Measurements from ENCODE around the gene PROSER2.

Gene PROSER2

GRCh38 chr10:11823122-11823988 is at the start of gene PROSER2:
Gene PROSER2 (plus strand): TSS chr10:11823356. CDS start chr10:11852078, 28,722 bp downstream.
- DNase-seq: peak; percentile 28

GRCh38 chr10:11773761-11774441 is 49.3 kb upstream of the PROSER2 start:
- DNase-seq: no peak

- DNase-seq: no peak
These were observed 47.7 kb upstream of the PROSER2 start for GRCh38 chr10:11775412-11775811.

- DNase-seq: no peak
These were observed 47.1 kb upstream of the PROSER2 start for GRCh38 chr10:11776080-11776479.

- no peak for DNase-seq
These were observed 42.0 kb upstream of the PROSER2 start for GRCh38 chr10:11781114-11781513.

GRCh38 chr10:11782793-11783557 is 40.2 kb upstream of the PROSER2 start:
- DNase-seq: peak; percentile 38

- no peak for DNase-seq
These were observed 39.6 kb upstream of the PROSER2 start for GRCh38 chr10:11783558-11783865.

- DNase-seq: no peak
These were observed 35.8 kb upstream of the PROSER2 start for GRCh38 chr10:11787374-11787773.

GRCh38 chr10:11787846-11788245 is 35.3 kb upstream of the PROSER2 start:
- no peak for DNase-seq

- no peak for DNase-seq
These were observed 33.9 kb upstream of the PROSER2 start for GRCh38 chr10:11789306-11789705.

- no peak for DNase-seq
These were observed 33.2 kb upstream of the PROSER2 start for GRCh38 chr10:11789956-11790355.

GRCh38 chr10:11793762-11794479 is 29.2 kb upstream of the PROSER2 start:
- DNase-seq: peak; percentile 57

- no peak for DNase-seq
These were observed 28.6 kb upstream of the PROSER2 start for GRCh38 chr10:11794566-11794965.

GRCh38 chr10:11795101-11795920 is 27.8 kb upstream of the PROSER2 start:
- no peak for DNase-seq

GRCh38 chr10:11796474-11796873 is 26.7 kb upstream of the PROSER2 start:
- DNase-seq: no peak

GRCh38 chr10:11797281-11797680 is 25.9 kb upstream of the PROSER2 start:
- DNase-seq: no peak

- DNase-seq: no peak
These were observed 25.1 kb upstream of the PROSER2 start for GRCh38 chr10:11797847-11798633.

GRCh38 chr10:11798845-11799735 is 24.1 kb upstream of the PROSER2 start:
- DNase-seq: no peak

- DNase-seq: no peak
These were observed 23.4 kb upstream of the PROSER2 start for GRCh38 chr10:11799736-11800080.

- DNase-seq: no peak
These were observed 18.8 kb upstream of the PROSER2 start for GRCh38 chr10:11804336-11804735.

Data from HCEC 1CT (cell line).